Trophoblast cell (in vitro differentiated cells and primary cell): ENCODE results near the gene SCD5.
A peak's percentile ranks its signal among the peaks of the same experiment; 100 is the strongest.

ENCODE experiments used
- DNase-seq, 2 donors: peaks; one replicate each; pipeline ENCODE4 v3.0.0-alpha.2; 2016
- H2AFZ ChIP-seq: 2 replicates; pipeline ENCODE4 v1.6.1; 2013; ENCODE audit warnings: low read length, moderate library complexity, mild to moderate bottlenecking; ENCODE audit not compliant: insufficient read depth, poor library complexity
- H2AK5ac ChIP-seq: 2 replicates; pipeline ENCODE4 v1.6.1; 2013; ENCODE audit warnings: mild to moderate bottlenecking, low read length
- H2BK120ac ChIP-seq: 2 replicates; pipeline ENCODE4 v1.6.1; 2013; ENCODE audit warnings: low read length, mild to moderate bottlenecking, moderate library complexity; ENCODE audit not compliant: insufficient read depth, poor library complexity
- H2BK12ac ChIP-seq: 2 replicates; pipeline ENCODE4 v1.6.1; 2013; ENCODE audit warnings: mild to moderate bottlenecking, low read length, moderate library complexity
- H2BK5ac ChIP-seq: 2 replicates; pipeline ENCODE4 v1.6.1; 2013; ENCODE audit warnings: low read length, low read depth, moderate library complexity, mild to moderate bottlenecking; ENCODE audit not compliant: poor library complexity
- H3K14ac ChIP-seq: 2 replicates; pipeline ENCODE4 v1.6.1; 2013; ENCODE audit warnings: mild to moderate bottlenecking, low read length
- H3K18ac ChIP-seq: 2 replicates; pipeline ENCODE4 v1.6.1; 2013; ENCODE audit warnings: mild to moderate bottlenecking, low read length
- H3K23ac ChIP-seq: 2 replicates; pipeline ENCODE4 v1.6.1; 2013; ENCODE audit warnings: low read length
- H3K27ac ChIP-seq: 2 replicates; pipeline ENCODE4 v1.5.1; 2013; ENCODE audit warnings: low read depth, mild to moderate bottlenecking, inconsistent platforms, low read length, moderate library complexity
- H3K27me3 ChIP-seq: 2 replicates; pipeline ENCODE4 v1.6.1; 2013; ENCODE audit warnings: inconsistent platforms, mild to moderate bottlenecking, low read length, moderate library complexity; ENCODE audit not compliant: insufficient read depth
- H3K36me3 ChIP-seq, 2 experiments: 1 replicate in 1 of 2; 2 replicates in 1 of 2; pipeline ENCODE4 v1.6.1; 2013; ENCODE audit warnings: low read length in 2 of 2, mild to moderate bottlenecking in 2 of 2, moderate library complexity in 1 of 2; ENCODE audit not compliant: insufficient read depth in 2 of 2, control insufficient read depth in 1 of 2
- H3K4ac ChIP-seq: 2 replicates; pipeline ENCODE4 v1.6.1; 2013; ENCODE audit warnings: low read depth, mild to moderate bottlenecking, low read length, moderate library complexity
- H3K4me1 ChIP-seq, 2 experiments: 1 replicate in 1 of 2; 2 replicates in 1 of 2; pipeline ENCODE4 v1.6.1; 2013; ENCODE audit warnings: low read length in 2 of 2, mild to moderate bottlenecking in 2 of 2, moderate library complexity in 1 of 2; ENCODE audit not compliant: insufficient read depth in 2 of 2, control insufficient read depth in 1 of 2
- H3K4me2 ChIP-seq: 2 replicates; pipeline ENCODE4 v1.6.1; 2013; ENCODE audit warnings: inconsistent platforms, mild to moderate bottlenecking, low read length, moderate library complexity
- H3K4me3 ChIP-seq: 2 replicates; pipeline ENCODE4 v1.5.1; 2013; ENCODE audit warnings: mild to moderate bottlenecking, low read depth, low read length, inconsistent platforms
- H3K79me1 ChIP-seq: one replicate; pipeline ENCODE4 v1.6.1; 2013; ENCODE audit warnings: low read length
- H3K79me2 ChIP-seq: 2 replicates; pipeline ENCODE4 v1.6.1; 2013; ENCODE audit warnings: low read length, mild to moderate bottlenecking; ENCODE audit not compliant: control insufficient read depth, insufficient read depth, poor library complexity
- H3K9ac ChIP-seq: 2 replicates; pipeline ENCODE4 v1.6.1; 2013; ENCODE audit warnings: mild to moderate bottlenecking, low read length
- H3K9me3 ChIP-seq: 2 replicates; pipeline ENCODE4 v1.6.1; 2013; ENCODE audit warnings: low read depth, mild to moderate bottlenecking, control low read depth, inconsistent platforms, low read length; ENCODE audit not compliant: insufficient read depth
- H4K12ac ChIP-seq: 2 replicates; pipeline ENCODE4 v1.6.1; 2013; ENCODE audit warnings: low read depth, mild to moderate bottlenecking, low read length, moderate library complexity
- H4K8ac ChIP-seq: 2 replicates; pipeline ENCODE4 v1.6.1; 2013; ENCODE audit warnings: low read depth, mild to moderate bottlenecking, low read length, moderate library complexity
- H4K91ac ChIP-seq: one replicate; pipeline ENCODE4 v1.6.1; 2013; ENCODE audit warnings: low read depth, mild to moderate bottlenecking, low read length, moderate library complexity
- WGBS: extraction: QIAGEN DNeasy Blood & Tissue Kit; methylation state at CpG from one replicate; pipeline ENCODE4 v1.1.7; 2013; ENCODE audit warnings: missing lambda C conversion rate; ENCODE audit not compliant: insufficient read length, insufficient coverage; ENCODE audit errors: extremely low coverage; 5-methylcytosine and 5-hydroxymethylcytosine counted together

SCD5 gene

GRCh38 chr4:82705169-82705927 lies 93.2 kb downstream of the SCD5 start:
- H2BK12ac ChIP-seq: no peak overlapping the region
- no peak overlapping the region for H4K8ac ChIP-seq
- no peak overlapping the region for H3K4me2 ChIP-seq
- no peak overlapping the region for H2AK5ac ChIP-seq
- no peak overlapping the region for H2AFZ ChIP-seq
- no peaks in the 10 kb centered on the region for H3K4me1 ChIP-seq
- no peak overlapping the region for H3K18ac ChIP-seq
- no peaks in the 10 kb centered on the region for H3K79me1 ChIP-seq
- H3K27ac ChIP-seq: no peak overlapping the region
- no peaks in the 10 kb centered on the region for H3K27me3 ChIP-seq
- no peak overlapping the region for H3K14ac ChIP-seq
- H3K4me3 ChIP-seq: no peak overlapping the region
- H2BK5ac ChIP-seq: no peak overlapping the region
- H3K79me2 ChIP-seq: no peaks in the 10 kb centered on the region
- no peaks in the 10 kb centered on the region for H3K36me3 ChIP-seq
- no peak overlapping the region for H2BK120ac ChIP-seq
- H4K91ac ChIP-seq: no peak overlapping the region
- no peak overlapping the region for H3K23ac ChIP-seq
- H3K9ac ChIP-seq: no peak overlapping the region
- no peak overlapping the region for H4K12ac ChIP-seq
- no peak for DNase-seq
- no peak overlapping the region for H3K4ac ChIP-seq
- no peaks in the 10 kb centered on the region for H3K9me3 ChIP-seq
- no CpG with 5 or more reads among the region's 7 CpGs for WGBS

- Histone ChIP-seq H2BK120ac (no peak overlapping the region), H3K9ac (no peak overlapping the region), H3K27me3 (no peaks in the 10 kb centered on the region), H3K4ac (no peak overlapping the region), H3K79me2 (no peaks in the 10 kb centered on the region), H2BK12ac (no peak overlapping the region), H3K4me2 (no peak overlapping the region), H3K14ac (no peak overlapping the region), H2BK5ac (no peak overlapping the region), H3K18ac (no peak overlapping the region), H3K27ac (no peak overlapping the region), H3K23ac (no peak overlapping the region), H3K36me3 (no peaks in the 10 kb centered on the region), H3K9me3 (no peaks in the 10 kb centered on the region), H4K12ac (no peak overlapping the region), H3K4me3 (no peak overlapping the region), H3K79me1 (no peaks in the 10 kb centered on the region), H2AFZ (no peak overlapping the region), H4K91ac (no peak overlapping the region), H4K8ac (no peak overlapping the region), H3K4me1 (no peaks in the 10 kb centered on the region), H2AK5ac (no peak overlapping the region)
- peak; percentile 2 to 22 for DNase-seq
- no CpG with 5 or more reads among the region's 6 CpGs for WGBS
Measured at GRCh38 chr4:82704156-82704555, 94.4 kb downstream of the SCD5 start.

DNA sequence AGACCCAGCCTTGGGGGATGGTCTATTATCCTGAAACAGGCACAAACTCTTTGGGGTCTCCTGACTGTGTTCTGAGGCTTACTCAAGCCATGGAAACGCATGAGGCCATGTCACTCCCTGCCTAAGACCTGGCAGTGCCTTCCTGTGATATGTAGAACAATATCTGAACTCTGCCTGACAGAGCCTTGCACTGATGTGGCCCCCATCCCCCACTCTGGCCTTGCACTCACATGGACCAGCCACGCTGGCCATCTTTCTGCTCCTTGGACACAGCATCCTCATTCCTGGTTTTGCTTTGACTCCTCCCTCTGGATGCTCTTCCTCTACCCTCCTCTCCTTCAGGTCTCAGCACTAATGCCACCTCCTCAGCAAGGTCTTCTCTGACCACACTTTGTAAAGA lies 100.2 kb downstream of the SCD5 start:
- WGBS: no CpG with 5 or more reads among the region's 2 CpGs
- Histone ChIP-seq H3K9ac (no peak overlapping the region), H3K4ac (no peak overlapping the region)

GRCh38 chr4:82697561-82697960 lies 101.0 kb downstream of the SCD5 start:
- no peak for DNase-seq
- no peak overlapping the region for H3K14ac ChIP-seq
- WGBS: no CpG with 5 or more reads among the region's 8 CpGs
- no peak overlapping the region for H3K4me3 ChIP-seq
- no peaks in the 10 kb centered on the region for H3K36me3 ChIP-seq
- no peak overlapping the region for H3K27ac ChIP-seq
- no peak overlapping the region for H3K4ac ChIP-seq
- H3K79me2 ChIP-seq: no peaks in the 10 kb centered on the region
- H2BK12ac ChIP-seq: no peak overlapping the region
- H3K9ac ChIP-seq: no peak overlapping the region
- H3K4me1 ChIP-seq: no peaks in the 10 kb centered on the region
- no peaks in the 10 kb centered on the region for H3K27me3 ChIP-seq
- H3K4me2 ChIP-seq: no peak overlapping the region
- H4K8ac ChIP-seq: no peak overlapping the region
- H2BK5ac ChIP-seq: no peak overlapping the region
- H2AK5ac ChIP-seq: no peak overlapping the region
- H4K91ac ChIP-seq: no peak overlapping the region
- H3K9me3 ChIP-seq: no peaks in the 10 kb centered on the region
- no peaks in the 10 kb centered on the region for H3K79me1 ChIP-seq
- H2BK120ac ChIP-seq: no peak overlapping the region
- no peak overlapping the region for H2AFZ ChIP-seq
- H3K23ac ChIP-seq: no peak overlapping the region
- H3K18ac ChIP-seq: no peak overlapping the region
- H4K12ac ChIP-seq: no peak overlapping the region

More for the DNA sequence above, 100.2 kb downstream of the SCD5 start:
- Histone ChIP-seq H3K4me2 (no peak overlapping the region), H4K91ac (no peak overlapping the region), H2AFZ (no peak overlapping the region), H3K18ac (no peak overlapping the region), H3K14ac (no peak overlapping the region), H3K36me3 (no peaks in the 10 kb centered on the region), H2BK12ac (no peak overlapping the region), H3K23ac (no peak overlapping the region), H3K9me3 (no peaks in the 10 kb centered on the region), H2BK5ac (no peak overlapping the region), H2AK5ac (no peak overlapping the region), H3K27me3 (no peaks in the 10 kb centered on the region), H3K27ac (no peak overlapping the region), H3K79me1 (no peaks in the 10 kb centered on the region), H3K4me1 (no peaks in the 10 kb centered on the region), H4K8ac (no peak overlapping the region), H3K4me3 (no peak overlapping the region), H4K12ac (no peak overlapping the region), H3K79me2 (no peaks in the 10 kb centered on the region), H2BK120ac (no peak overlapping the region)
- no peak for DNase-seq
